Gastrocnemius medialis (tissue), 4 donors: ENCODE data around the gene TRAF2.

Experiments used
- CTCF ChIP-seq, 5 experiments: fragments of 450-650 bp in 3 of 5; fragments of 200-600 bp in 2 of 5; sonication (generic) in 2 of 5; IDR thresholded peaks in 4 of 5; conservative IDR thresholded peaks in 1 of 5; 1 replicate in 4 of 5; 2 replicates in 1 of 5; pipeline ENCODE4 v1.5.1; 2016 to 2019; ENCODE audit warnings: antibody characterized with exemption in 5 of 5, mild to moderate bottlenecking in 3 of 5, moderate library complexity in 3 of 5
- POLR2A ChIP-seq, 2 donors: fragments of 450-650 bp; IDR thresholded peaks; one replicate each; pipeline ENCODE4 v1.6.1; 2017; ENCODE audit warnings: antibody characterized with exemption in 2 of 2, mild to moderate bottlenecking in 2 of 2, moderate library complexity in 2 of 2

GRCh38 chr9:136862849-136863622, 23.3 kb upstream of the TRAF2 start:
- TF ChIP-seq CTCF (IDR thresholded peaks at IDR 0.05 in 4 of 5, conservative IDR thresholded peaks at IDR 0.05 in 1 of 5) (no peak), POLR2A (IDR thresholded peaks at IDR 0.05) (no peak)
